Measurements from ENCODE around the gene IGFBP5. TPM values are rescaled to one million over a fixed set of nuclear protein-coding genes. Genes with fewer than 3 reads are reported as not detected.
A peak's percentile ranks its signal among the peaks of the same experiment; 100 is the strongest.

IGFBP5 gene, protein sequence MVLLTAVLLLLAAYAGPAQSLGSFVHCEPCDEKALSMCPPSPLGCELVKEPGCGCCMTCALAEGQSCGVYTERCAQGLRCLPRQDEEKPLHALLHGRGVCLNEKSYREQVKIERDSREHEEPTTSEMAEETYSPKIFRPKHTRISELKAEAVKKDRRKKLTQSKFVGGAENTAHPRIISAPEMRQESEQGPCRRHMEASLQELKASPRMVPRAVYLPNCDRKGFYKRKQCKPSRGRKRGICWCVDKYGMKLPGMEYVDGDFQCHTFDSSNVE
- total RNA-seq, result 1 to 10 TPM in 3 of 5 donors, not detected in 2; 3.3 to 6.6 (median 4.1) TPM
- 1.9 TPM for total RNA-seq (2013)
- 0 to 0.44 (median 0.06) reads per million in 29 experiments for total RNA-seq

DNA sequence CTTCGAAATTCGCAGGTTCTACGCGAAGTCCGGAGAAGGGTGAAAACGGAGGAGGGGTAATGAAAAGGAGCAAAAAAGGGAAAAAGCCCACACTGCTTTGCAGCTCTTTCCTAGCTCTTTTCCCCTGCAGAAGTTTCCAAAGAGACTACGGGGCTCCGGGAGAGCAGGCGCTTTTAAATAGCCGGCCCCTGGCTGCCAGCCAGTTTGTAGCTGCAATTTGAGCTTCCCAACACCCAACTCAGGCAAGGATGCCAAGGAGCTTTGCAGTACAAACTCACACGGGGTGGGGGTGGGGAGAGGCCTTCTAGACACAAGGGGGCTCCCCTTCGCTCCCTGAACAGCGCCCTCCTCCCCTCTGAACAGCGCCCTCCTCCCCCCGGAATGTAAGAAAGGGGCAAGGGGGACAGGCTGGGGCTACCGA lies at the start of gene IGFBP5:
IGFBP5 (minus strand) TSS at position 149 of the 421 bp plus-strand sequence. CDS start 774 bp downstream, outside the sequence.
- H3K27me3 Mint-ChIP-seq, result peaks cover 44 to 68% of the 10 kb centered on the region in 2 donors
- ATAC-seq (replicated peaks in 1 of 4), result no peak
- Histone ChIP-seq H3K4me1 (ENCODE audit: control insufficient read depth in 1 of 2, extremely low read depth in 1 of 2, insufficient read depth in 2 of 2, low read length in 2 of 2) (peaks cover 8 to 46% of the 10 kb centered on the region in 2 experiments), H3K4me3 (ENCODE audit: control insufficient read depth in 1 of 2, extremely low read depth in 1 of 2, low read length in 1 of 2) (peak within 1 kb of the TSS in 1 of 2 donors; percentile 80), H3K27ac (ENCODE audit: low read length) (no peak within 1 kb of the TSS), H3K9me3 (no peaks in the 10 kb centered on the region), H3K36me3 (ENCODE audit: control insufficient read depth in 2 of 2, extremely low read depth in 1 of 2, insufficient read depth in 1 of 2, low read length in 1 of 2) (no peaks in the 10 kb centered on the region), H3K27me3 (replicated peaks in 1 of 2; ENCODE audit: control insufficient read depth in 2 of 2, extremely low read depth in 1 of 2, insufficient read depth in 2 of 2, low read length in 1 of 2) (peaks cover 0 to 63% of the 10 kb centered on the region in 2 experiments)
- no peak within 1 kb of the TSS for H3K27ac Mint-ChIP-seq
- H3K9me3 Mint-ChIP-seq, result no peaks in the 10 kb centered on the region
- DNase-seq, result no peak
- ChIA-PET CTCF (interaction anchor here (0.6 to 0.7 kb wide), 4 partner anchors 13 to 1004 kb away, joined by 3 to 4 read pairs (median 4); no protein-coding TSS in a partner anchor), POLR2A (interaction anchor here in 1 of 2 donors (0.6 kb wide), 1 partner anchor 287 kb away, joined by 3 read pairs; no protein-coding TSS in a partner anchor)
- no CpG with 5 or more reads among the region's 16 CpGs for WGBS (ENCODE audit: insufficient coverage)
- peak within 1 kb of the TSS in 2 of 3 donors; percentile 59 to 89 for H3K4me3 Mint-ChIP-seq
- H3K4me1 Mint-ChIP-seq, result peaks cover 28 to 48% (median 35%) of the 10 kb centered on the region in 3 donors
- no peaks in the 10 kb centered on the region for H3K36me3 Mint-ChIP-seq

DNA sequence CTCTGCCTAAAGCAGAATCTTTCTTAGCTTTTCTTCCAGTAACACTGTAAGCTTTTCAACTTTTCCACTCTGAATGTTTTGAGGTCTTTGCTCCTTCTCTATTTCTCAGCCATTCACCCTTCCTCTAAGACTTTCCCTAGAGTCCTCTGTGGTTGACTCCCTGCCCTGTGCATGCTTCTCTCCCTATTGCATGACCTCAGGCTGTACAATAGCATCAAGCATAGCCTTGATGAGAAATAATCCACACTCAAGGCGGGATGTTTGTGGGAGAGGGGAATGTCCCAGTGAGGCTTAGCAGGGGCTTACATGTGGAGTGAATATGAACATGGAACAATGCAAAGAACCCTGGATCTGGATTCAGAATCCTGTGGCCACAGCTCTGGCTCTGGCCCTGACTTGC lies 48.4 kb upstream of the IGFBP5 start:
- no peak overlapping the region for H3K27ac ChIP-seq (ENCODE audit: low read length)
- Mint-ChIP-seq H3K4me3 (no peak overlapping the region), H3K9me3 (no peaks in the 10 kb centered on the region), H3K4me1 (no peaks in the 10 kb centered on the region), H3K27ac (no peak overlapping the region), H3K36me3 (no peaks in the 10 kb centered on the region), H3K27me3 (peaks cover 0 to 35% of the 10 kb centered on the region in 2 donors)
- no peaks in the 10 kb centered on the region for H3K9me3 ChIP-seq
- H3K4me3 ChIP-seq (ENCODE audit: control insufficient read depth in 1 of 2, extremely low read depth in 1 of 2, low read length in 1 of 2), result no peak overlapping the region
- peaks cover 0 to 26% of the 10 kb centered on the region in 2 experiments for H3K27me3 ChIP-seq (replicated peaks in 1 of 2; ENCODE audit: control insufficient read depth in 2 of 2, extremely low read depth in 1 of 2, insufficient read depth in 2 of 2, low read length in 1 of 2)
- no peak for DNase-seq
- WGBS (ENCODE audit: insufficient coverage), result 60% methylated on average over 1 of the region's 1 CpG
- POLR2A ChIA-PET, result no interaction called here
- ATAC-seq (replicated peaks in 1 of 4), result no peak
- CTCF ChIA-PET, result interaction anchor here in 1 of 2 donors (0.8 kb wide), 1 partner anchor 62 kb away, joined by 3 read pairs; no protein-coding TSS in a partner anchor
- H3K36me3 ChIP-seq (ENCODE audit: control insufficient read depth in 2 of 2, extremely low read depth in 1 of 2, insufficient read depth in 1 of 2, low read length in 1 of 2), result no peaks in the 10 kb centered on the region
- H3K4me1 ChIP-seq (ENCODE audit: control insufficient read depth in 1 of 2, extremely low read depth in 1 of 2, insufficient read depth in 2 of 2, low read length in 2 of 2), result no peaks in the 10 kb centered on the region

DNA sequence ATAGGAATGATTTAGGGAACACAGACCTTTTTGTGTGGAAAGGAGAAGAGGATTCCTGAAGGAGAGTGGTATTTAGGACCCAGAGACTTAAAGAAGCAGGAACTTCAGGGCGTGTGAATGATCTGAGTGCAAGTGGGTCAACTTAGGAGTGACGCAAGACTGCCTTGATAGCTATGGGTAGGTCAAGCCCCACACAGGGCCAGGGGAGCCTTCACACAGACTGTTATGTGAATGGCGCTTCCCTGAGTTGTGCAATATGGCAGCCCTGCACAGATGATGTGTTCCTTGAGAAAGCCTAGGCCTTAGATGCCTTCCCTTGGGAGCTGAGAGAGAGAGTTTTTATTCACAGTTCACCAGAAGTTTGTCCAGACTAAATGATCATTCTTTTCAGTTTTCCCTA lies 47.1 kb upstream of the IGFBP5 start:
- CTCF ChIA-PET, result no interaction called here
- peaks cover 0 to 26% of the 10 kb centered on the region in 2 experiments for H3K27me3 ChIP-seq (replicated peaks in 1 of 2; ENCODE audit: control insufficient read depth in 2 of 2, extremely low read depth in 1 of 2, insufficient read depth in 2 of 2, low read length in 1 of 2)
- H3K9me3 Mint-ChIP-seq, result no peaks in the 10 kb centered on the region
- H3K4me1 Mint-ChIP-seq, result no peaks in the 10 kb centered on the region
- 81% methylated on average over 3 of the region's 3 CpGs for WGBS (ENCODE audit: insufficient coverage)
- ATAC-seq (replicated peaks in 1 of 4) (no peak), DNase-seq (no peak)
- no peak overlapping the region for H3K4me3 ChIP-seq (ENCODE audit: control insufficient read depth in 1 of 2, extremely low read depth in 1 of 2, low read length in 1 of 2)
- POLR2A ChIA-PET, result no interaction called here
- H3K27ac Mint-ChIP-seq, result no peak overlapping the region
- no peaks in the 10 kb centered on the region for H3K9me3 ChIP-seq
- peaks cover 0 to 29% of the 10 kb centered on the region in 2 donors for H3K27me3 Mint-ChIP-seq
- H3K4me1 ChIP-seq (ENCODE audit: control insufficient read depth in 1 of 2, extremely low read depth in 1 of 2, insufficient read depth in 2 of 2, low read length in 2 of 2), result no peaks in the 10 kb centered on the region
- no peaks in the 10 kb centered on the region for H3K36me3 ChIP-seq (ENCODE audit: control insufficient read depth in 2 of 2, extremely low read depth in 1 of 2, insufficient read depth in 1 of 2, low read length in 1 of 2)
- no peak overlapping the region for H3K27ac ChIP-seq (ENCODE audit: low read length)
- no peak overlapping the region for H3K4me3 Mint-ChIP-seq
- no peaks in the 10 kb centered on the region for H3K36me3 Mint-ChIP-seq

DNA sequence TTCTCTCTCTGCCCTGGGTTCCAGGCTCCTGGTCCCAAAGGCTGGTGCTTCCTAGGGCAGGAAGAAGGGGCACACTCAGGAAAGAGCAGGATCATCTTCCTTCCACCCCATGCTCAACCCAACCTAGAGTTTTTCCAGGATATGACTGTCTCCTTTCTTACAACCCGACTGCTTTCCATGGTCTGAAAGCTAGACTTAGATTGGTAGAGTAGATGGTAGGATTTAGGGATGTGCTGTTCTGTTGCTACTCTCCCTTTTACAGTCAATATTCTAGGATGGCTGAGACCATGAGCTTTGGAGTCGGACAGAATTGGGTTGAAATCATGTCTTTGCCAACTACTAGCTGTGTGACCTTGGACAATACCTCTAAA lies 45.9 kb upstream of the IGFBP5 start:
- Mint-ChIP-seq H3K27me3 (peaks cover 0 to 34% of the 10 kb centered on the region in 2 donors), H3K36me3 (no peaks in the 10 kb centered on the region), H3K27ac (no peak overlapping the region), H3K9me3 (no peaks in the 10 kb centered on the region), H3K4me1 (no peaks in the 10 kb centered on the region), H3K4me3 (no peak overlapping the region)
- no peak overlapping the region for H3K27ac ChIP-seq (ENCODE audit: low read length)
- no peaks in the 10 kb centered on the region for H3K36me3 ChIP-seq (ENCODE audit: control insufficient read depth in 2 of 2, extremely low read depth in 1 of 2, insufficient read depth in 1 of 2, low read length in 1 of 2)
- no CpG with 5 or more reads among the region's 2 CpGs for WGBS (ENCODE audit: insufficient coverage)
- peaks cover 0 to 22% of the 10 kb centered on the region in 2 experiments for H3K27me3 ChIP-seq (replicated peaks in 1 of 2; ENCODE audit: control insufficient read depth in 2 of 2, extremely low read depth in 1 of 2, insufficient read depth in 2 of 2, low read length in 1 of 2)
- ChIA-PET POLR2A (no interaction called here), CTCF (no interaction called here)
- no peak overlapping the region for H3K4me3 ChIP-seq (ENCODE audit: control insufficient read depth in 1 of 2, extremely low read depth in 1 of 2, low read length in 1 of 2)
- DNase-seq, result no peak
- H3K9me3 ChIP-seq, result no peaks in the 10 kb centered on the region
- no peaks in the 10 kb centered on the region for H3K4me1 ChIP-seq (ENCODE audit: control insufficient read depth in 1 of 2, extremely low read depth in 1 of 2, insufficient read depth in 2 of 2, low read length in 2 of 2)
- ATAC-seq (replicated peaks in 1 of 4), result no peak

DNA sequence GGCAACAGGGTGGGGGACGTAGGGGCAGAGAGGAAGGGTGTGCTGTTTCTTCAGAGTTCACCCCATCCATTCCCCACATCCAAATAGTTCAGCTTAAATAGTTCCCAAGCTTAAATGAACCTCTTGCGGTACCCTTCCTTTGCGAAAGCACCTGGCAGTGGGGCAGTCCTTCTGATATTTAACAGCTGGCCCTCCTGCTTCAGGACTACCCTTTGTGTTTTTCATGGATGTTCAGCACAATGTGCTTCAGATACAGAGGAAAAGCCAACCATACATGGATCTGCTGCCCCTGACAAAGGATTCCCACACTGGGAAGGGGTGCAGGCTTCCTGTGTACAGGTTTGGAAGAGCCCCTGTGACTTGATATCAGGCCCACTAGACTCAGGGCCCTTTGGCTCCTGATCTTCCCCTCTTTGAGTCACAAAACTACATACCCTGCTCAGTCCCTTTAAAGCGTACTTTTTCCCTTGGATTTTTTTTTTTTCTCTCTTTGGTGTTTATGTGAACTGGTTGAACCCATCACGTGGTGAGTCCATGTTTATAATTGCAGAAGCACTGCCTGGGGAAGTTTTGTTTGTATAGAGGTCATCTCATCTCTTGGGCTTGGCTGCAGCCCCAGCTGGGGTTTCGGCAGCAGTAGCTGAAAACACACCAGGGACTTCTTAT lies 45.3 kb upstream of the IGFBP5 start:
- H3K9me3 ChIP-seq, result no peaks in the 10 kb centered on the region
- no peak for DNase-seq
- ATAC-seq (replicated peaks in 1 of 4), result no peak
- no peak overlapping the region for H3K4me3 ChIP-seq (ENCODE audit: control insufficient read depth in 1 of 2, extremely low read depth in 1 of 2, low read length in 1 of 2)
- H3K4me1 ChIP-seq (ENCODE audit: control insufficient read depth in 1 of 2, extremely low read depth in 1 of 2, insufficient read depth in 2 of 2, low read length in 2 of 2), result no peaks in the 10 kb centered on the region
- H3K36me3 ChIP-seq (ENCODE audit: control insufficient read depth in 2 of 2, extremely low read depth in 1 of 2, insufficient read depth in 1 of 2, low read length in 1 of 2), result no peaks in the 10 kb centered on the region
- H3K27ac Mint-ChIP-seq, result no peak overlapping the region
- CTCF ChIA-PET, result no interaction called here
- peaks cover 0 to 33% of the 10 kb centered on the region in 2 donors for H3K27me3 Mint-ChIP-seq
- H3K27me3 ChIP-seq (replicated peaks in 1 of 2; ENCODE audit: control insufficient read depth in 2 of 2, extremely low read depth in 1 of 2, insufficient read depth in 2 of 2, low read length in 1 of 2), result peaks cover 0 to 17% of the 10 kb centered on the region in 2 experiments
- H3K36me3 Mint-ChIP-seq, result no peaks in the 10 kb centered on the region
- no peaks in the 10 kb centered on the region for H3K9me3 Mint-ChIP-seq
- POLR2A ChIA-PET, result no interaction called here
- no peak overlapping the region for H3K4me3 Mint-ChIP-seq
- H3K27ac ChIP-seq (ENCODE audit: low read length), result no peak overlapping the region
- 95% methylated on average over 3 of the region's 6 CpGs for WGBS (ENCODE audit: insufficient coverage)
- no peaks in the 10 kb centered on the region for H3K4me1 Mint-ChIP-seq

DNA sequence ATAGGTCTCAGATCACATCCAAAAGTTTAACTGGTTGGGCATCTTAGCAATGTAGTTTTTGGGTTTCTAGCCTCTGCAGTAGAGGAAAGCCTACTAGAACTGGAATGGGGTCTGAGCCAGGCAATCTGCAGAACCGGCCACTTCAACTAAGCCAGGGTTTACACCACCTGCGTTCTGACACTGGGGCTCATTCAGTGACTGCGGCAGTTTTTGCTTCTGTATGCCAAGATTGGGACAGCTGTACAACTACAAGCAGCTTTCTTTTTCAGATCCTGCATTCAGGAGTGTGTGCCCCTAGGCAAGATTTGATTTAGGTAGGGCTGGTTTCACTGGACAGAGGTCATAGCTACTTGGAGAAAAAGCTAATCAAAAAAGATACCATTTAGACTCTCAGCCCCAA lies 43.7 kb upstream of the IGFBP5 start:
- CTCF ChIA-PET, result no interaction called here
- no peak overlapping the region for H3K27ac ChIP-seq (ENCODE audit: low read length)
- ATAC-seq (replicated peaks in 1 of 4), result no peak
- 82% methylated on average over 3 of the region's 3 CpGs for WGBS (ENCODE audit: insufficient coverage)
- POLR2A ChIA-PET, result no interaction called here
- peaks cover 0 to 17% of the 10 kb centered on the region in 2 experiments for H3K27me3 ChIP-seq (replicated peaks in 1 of 2; ENCODE audit: control insufficient read depth in 2 of 2, extremely low read depth in 1 of 2, insufficient read depth in 2 of 2, low read length in 1 of 2)
- Mint-ChIP-seq H3K36me3 (no peaks in the 10 kb centered on the region), H3K4me3 (no peak overlapping the region), H3K27ac (no peak overlapping the region), H3K9me3 (no peaks in the 10 kb centered on the region), H3K4me1 (no peaks in the 10 kb centered on the region), H3K27me3 (peaks cover 2 to 28% of the 10 kb centered on the region in 2 donors)
- H3K4me3 ChIP-seq (ENCODE audit: control insufficient read depth in 1 of 2, extremely low read depth in 1 of 2, low read length in 1 of 2), result no peak overlapping the region
- H3K4me1 ChIP-seq (ENCODE audit: control insufficient read depth in 1 of 2, extremely low read depth in 1 of 2, insufficient read depth in 2 of 2, low read length in 2 of 2), result no peaks in the 10 kb centered on the region
- no peaks in the 10 kb centered on the region for H3K9me3 ChIP-seq
- no peak for DNase-seq
- no peaks in the 10 kb centered on the region for H3K36me3 ChIP-seq (ENCODE audit: control insufficient read depth in 2 of 2, extremely low read depth in 1 of 2, insufficient read depth in 1 of 2, low read length in 1 of 2)

Data from T-cell (primary cell).